ENCODE measurements around the gene MYNN.
A peak's percentile ranks its signal among the peaks of the same experiment; 100 is the strongest.

The MYNN gene

DNA sequence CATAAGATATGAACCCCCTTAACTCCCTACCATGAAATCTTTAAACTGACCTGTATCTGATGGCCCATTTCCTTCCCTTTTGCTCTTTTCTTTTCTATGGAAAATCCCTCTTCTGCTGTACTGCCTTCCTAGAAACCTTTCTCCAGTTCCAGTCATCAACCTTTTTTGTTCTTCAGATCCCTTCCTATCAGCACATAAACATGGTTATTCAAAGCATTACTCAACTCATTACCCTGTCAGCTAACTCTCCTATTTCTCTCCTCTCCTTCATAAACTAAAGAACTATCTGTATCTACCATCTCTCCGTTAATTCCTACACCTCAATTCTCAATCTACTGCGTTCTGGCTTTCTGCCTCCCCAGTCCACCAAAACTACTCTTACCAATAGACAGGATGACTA lies 21.3 kb upstream of the MYNN start:
- TF ChIP-seq, protein P1, sequence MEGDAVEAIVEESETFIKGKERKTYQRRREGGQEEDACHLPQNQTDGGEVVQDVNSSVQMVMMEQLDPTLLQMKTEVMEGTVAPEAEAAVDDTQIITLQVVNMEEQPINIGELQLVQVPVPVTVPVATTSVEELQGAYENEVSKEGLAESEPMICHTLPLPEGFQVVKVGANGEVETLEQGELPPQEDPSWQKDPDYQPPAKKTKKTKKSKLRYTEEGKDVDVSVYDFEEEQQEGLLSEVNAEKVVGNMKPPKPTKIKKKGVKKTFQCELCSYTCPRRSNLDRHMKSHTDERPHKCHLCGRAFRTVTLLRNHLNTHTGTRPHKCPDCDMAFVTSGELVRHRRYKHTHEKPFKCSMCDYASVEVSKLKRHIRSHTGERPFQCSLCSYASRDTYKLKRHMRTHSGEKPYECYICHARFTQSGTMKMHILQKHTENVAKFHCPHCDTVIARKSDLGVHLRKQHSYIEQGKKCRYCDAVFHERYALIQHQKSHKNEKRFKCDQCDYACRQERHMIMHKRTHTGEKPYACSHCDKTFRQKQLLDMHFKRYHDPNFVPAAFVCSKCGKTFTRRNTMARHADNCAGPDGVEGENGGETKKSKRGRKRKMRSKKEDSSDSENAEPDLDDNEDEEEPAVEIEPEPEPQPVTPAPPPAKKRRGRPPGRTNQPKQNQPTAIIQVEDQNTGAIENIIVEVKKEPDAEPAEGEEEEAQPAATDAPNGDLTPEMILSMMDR (IDR thresholded peaks at IDR 0.05): no peak
- no peak overlapping the region for H3K4me3 ChIP-seq
- no peak overlapping the region for H3K27ac ChIP-seq
- DNase-seq (ENCODE audit: low spot score): no peak

DNA sequence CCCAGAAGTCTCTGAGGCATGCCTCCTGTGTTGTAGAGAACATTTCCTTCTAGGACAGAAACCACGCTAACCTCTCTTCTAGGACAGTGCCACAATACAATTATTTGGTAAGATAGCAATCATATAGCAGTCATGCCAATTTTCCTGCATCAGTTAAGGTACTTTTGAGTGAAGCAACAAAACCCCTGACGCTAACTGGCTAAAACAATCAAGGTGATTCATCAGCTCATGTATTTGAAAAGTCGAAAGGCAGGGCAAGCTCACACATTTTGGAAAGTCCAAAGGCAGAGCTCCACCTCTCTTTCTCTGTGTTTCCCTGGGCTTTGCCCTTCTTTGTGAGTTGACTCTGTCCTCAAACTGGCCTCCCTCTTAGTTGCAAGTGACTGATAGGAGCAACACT lies 18.5 kb upstream of the MYNN start:
- H3K4me3 ChIP-seq: no peak overlapping the region
- no peak overlapping the region for H3K27ac ChIP-seq
- TF ChIP-seq, protein P1 (IDR thresholded peaks at IDR 0.05): no peak
- no peak for DNase-seq (ENCODE audit: low spot score)

DNA sequence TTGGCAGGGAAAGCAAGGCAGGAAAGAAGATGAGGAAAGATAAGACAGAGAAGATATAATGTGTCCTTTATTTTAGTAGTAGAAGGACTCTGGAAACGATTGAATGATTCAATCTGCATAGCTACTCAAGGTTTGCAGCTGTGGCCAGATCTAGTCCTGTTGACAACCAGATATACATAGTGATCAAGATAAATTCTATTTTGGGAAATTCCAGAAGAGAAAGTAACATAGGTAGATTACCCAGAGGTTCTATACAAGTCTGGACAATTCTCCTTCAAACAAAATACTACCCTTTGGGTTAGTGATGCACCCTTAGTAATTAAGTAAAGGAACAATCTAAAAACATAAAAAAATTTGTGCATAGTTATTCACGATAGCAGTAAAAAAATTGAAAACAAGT lies 17.7 kb upstream of the MYNN start:
- no peak for DNase-seq (ENCODE audit: low spot score)
- Histone ChIP-seq H3K27ac (no peak overlapping the region), H3K4me3 (no peak overlapping the region)
- TF ChIP-seq, protein P1 (IDR thresholded peaks at IDR 0.05): no peak

DNA sequence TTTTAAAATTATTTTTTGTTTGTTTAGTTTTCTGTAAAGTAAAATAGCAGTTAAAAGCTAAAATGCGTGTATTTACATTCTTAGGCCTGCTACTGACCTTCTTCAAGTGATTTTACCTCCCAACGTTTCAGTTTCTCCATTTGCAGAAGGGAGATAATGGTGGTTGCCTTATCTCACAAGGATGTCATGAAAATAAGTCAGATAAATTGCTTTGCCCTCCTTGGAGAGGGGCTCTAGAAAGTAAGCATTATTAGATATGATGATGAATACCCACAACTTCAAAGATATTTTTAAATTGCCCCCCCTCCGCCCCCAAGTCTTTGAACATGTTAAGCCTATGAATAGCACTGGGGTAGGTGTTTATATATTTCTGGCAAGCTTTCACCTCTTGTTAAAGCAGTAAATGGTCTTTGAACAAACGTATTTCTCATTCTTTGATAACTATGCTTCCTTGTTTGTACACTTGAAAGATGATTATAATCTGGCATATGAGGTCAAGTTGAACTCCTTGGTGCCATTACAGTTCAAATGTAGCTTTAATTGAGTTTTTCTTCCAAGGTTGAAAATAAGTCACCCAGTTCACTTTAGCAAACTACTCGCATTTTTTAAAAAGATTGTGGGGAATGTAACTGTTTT lies 14.7 kb upstream of the MYNN start:
- H3K27ac ChIP-seq: no peak overlapping the region
- DNase-seq (ENCODE audit: low spot score): no peak
- TF ChIP-seq, protein P1 (IDR thresholded peaks at IDR 0.05): no peak
- H3K4me3 ChIP-seq: no peak overlapping the region

DNA sequence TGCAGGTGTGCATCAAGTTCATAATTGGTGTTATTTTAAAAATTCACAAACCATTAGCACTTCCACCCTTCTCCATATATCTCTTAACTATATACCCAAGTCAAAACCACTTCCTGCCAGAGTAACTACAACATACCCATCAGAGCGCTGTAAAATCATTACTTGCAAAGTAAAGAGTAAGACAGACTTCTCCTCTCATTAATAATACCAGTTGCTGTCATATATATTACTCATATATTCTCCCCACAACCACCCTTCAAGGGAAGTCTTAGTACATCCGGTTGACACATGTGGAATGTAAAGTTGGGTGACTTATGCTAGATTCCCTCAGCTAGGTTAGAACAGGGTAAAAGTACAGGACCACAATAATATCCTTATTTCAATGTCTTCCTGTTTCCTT lies 13.9 kb upstream of the MYNN start:
- DNase-seq (ENCODE audit: low spot score): no peak
- Histone ChIP-seq H3K4me3 (no peak overlapping the region), H3K27ac (no peak overlapping the region)
- TF ChIP-seq, protein P1 (IDR thresholded peaks at IDR 0.05): no peak

DNA sequence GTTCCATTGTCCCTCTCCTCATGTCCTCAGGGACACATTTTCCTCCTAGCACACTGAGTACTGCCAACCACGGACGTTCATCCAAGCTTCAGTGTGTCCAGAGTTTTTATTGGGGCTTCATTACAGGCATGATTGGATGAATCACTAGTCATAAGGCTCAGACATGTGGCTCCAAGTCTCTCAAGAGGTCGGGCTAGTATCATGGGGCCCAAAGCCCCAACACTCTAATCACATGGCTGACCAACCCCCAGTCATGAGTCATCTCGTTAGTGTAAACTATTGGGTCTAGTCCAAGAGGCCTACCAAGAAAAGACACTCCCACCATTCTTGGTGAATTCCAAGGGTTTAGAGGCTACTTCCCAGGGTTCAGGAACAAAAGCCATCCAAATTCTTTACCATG lies 12.7 kb upstream of the MYNN start:
- Histone ChIP-seq H3K4me3 (no peak overlapping the region), H3K27ac (no peak overlapping the region)
- DNase-seq (ENCODE audit: low spot score): no peak
- TF ChIP-seq, protein P1 (IDR thresholded peaks at IDR 0.05): no peak

DNA sequence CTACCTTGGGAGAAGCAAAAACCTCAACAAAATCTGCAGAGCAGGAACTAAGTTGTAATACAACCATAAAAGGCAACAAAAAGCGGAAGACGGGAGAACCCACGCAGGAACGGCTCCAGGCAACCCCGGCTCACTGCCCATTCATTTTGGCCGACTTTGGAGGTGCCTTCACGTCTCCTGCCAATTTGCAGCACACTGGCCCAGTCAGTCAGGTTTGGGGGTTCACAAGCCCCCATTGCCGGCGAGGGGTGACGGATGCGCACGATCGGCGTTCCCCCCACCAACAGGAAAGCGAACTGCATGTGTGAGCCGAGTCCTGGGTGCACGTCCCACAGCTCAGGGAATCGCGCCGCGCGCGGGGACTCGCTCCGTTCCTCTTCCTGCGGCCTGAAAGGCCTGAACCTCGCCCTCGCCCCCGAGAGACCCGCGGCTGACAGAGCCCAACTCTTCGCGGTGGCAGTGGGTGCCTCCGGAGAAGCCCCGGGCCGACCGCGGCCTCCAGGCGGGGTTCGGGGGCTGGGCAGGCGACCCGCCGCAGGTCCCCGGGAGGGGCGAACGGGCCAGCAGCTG lies 8.8 kb upstream of the MYNN start:
- Histone ChIP-seq H3K4me3 (peak overlapping the region; percentile 81), H3K27ac (peak overlapping the region; percentile 96 to 97)
- TF ChIP-seq, protein P1 (IDR thresholded peaks at IDR 0.05): no peak
- peak; percentile 88 for DNase-seq (ENCODE audit: low spot score)
